C1 segment of cervical spinal cord (tissue), 14 donors: ENCODE data around the gene ELFN1.

Source experiments
- DNase-seq, 14 donors: peaks; one replicate each; lab custom pipeline; 2025; lab: John Stamatoyannopoulos, UW

The ELFN1 gene

GRCh38 chr7:1663857-1664651, 6.0 kb upstream of the ELFN1 start:
- DNase-seq = no peak

DNA sequence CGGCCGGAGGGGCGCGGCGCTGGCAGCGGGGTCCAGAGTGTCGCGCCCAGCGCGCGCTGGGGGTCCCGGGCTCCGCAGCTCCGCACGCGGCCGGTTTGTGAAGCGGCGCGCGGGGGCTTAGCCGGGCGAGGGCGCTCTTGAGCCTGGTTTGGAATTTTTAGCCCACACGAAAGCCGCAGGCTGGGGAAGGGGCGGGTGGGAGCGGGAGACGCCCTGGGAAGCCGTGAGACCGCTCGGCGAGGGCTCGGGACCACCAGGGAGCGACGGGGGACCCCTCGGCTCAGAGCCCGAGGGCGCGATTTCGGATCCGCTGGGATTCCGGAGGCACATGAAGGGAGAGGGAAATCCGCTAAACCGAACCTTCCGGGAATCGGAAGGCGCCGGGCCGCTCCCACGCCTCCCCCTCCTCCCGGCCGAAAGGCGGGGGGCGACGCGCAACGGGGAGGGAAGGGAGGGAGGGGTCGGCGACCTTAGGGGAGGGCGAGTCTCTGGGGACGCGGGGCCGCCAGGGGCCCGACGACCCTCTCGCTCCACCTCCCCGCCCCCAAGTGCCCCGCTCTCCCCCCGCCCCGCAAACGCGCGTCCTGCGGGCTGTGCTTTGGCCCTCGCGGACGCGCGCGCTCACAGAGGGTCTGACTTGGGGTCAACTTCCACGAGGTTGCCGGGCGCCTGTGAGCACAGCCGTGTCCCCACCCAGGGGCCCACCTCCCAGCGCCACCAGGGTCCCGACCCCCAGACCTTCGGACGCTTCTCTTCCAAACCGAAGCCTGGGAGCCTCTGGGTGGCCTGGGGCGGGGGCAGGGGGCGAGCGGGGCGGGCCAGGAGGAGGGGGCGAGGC, 5.1 kb upstream of the ELFN1 start:
- peak in 5 of 14 donors; percentile 7 to 47 (median 30) for DNase-seq

DNA sequence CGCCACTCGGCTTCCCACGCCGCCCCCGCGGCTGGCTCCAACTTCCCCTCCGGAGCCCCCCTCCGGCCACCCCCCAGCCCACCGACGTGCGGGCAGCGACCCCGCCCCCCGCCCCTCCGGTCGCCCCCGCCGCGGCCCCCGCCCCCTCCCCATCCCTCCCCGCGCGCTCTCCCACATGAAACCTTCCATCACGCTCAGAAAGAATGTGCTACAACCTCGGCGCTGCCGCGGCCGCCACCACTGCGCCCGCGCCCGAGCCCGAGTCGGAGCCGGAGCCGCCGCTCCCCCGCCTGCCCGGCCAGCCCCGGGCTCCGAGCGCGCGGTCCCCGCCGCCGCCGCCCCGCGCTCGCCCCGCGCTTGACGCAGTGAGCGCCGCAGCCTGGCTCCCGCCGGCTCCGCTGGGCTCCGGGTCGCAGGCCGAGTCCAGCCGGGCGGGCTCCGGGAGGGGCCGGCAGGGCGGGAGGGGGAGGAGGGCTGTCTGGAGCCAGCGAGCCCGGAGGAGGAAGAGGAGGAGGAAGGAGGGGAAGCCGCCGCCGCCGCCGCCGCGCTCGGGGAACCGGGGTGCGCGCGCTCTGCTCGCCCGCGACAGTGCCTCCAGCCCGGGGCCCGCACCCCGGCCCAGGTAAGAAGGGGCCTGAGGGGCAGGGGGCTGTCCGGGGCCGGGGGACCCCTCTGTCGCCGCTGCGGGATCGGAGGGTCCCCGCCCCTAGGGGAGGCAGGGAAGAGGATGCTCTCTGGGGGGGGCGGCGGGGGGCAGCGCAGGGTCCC, 4.3 kb upstream of the ELFN1 start:
- DNase-seq = no peak

- no peak for DNase-seq
Measured at GRCh38 chr7:1666317-1666822, 3.7 kb upstream of the ELFN1 start.

GRCh38 chr7:1666823-1667565, 3.1 kb upstream of the ELFN1 start:
- no peak for DNase-seq

DNA sequence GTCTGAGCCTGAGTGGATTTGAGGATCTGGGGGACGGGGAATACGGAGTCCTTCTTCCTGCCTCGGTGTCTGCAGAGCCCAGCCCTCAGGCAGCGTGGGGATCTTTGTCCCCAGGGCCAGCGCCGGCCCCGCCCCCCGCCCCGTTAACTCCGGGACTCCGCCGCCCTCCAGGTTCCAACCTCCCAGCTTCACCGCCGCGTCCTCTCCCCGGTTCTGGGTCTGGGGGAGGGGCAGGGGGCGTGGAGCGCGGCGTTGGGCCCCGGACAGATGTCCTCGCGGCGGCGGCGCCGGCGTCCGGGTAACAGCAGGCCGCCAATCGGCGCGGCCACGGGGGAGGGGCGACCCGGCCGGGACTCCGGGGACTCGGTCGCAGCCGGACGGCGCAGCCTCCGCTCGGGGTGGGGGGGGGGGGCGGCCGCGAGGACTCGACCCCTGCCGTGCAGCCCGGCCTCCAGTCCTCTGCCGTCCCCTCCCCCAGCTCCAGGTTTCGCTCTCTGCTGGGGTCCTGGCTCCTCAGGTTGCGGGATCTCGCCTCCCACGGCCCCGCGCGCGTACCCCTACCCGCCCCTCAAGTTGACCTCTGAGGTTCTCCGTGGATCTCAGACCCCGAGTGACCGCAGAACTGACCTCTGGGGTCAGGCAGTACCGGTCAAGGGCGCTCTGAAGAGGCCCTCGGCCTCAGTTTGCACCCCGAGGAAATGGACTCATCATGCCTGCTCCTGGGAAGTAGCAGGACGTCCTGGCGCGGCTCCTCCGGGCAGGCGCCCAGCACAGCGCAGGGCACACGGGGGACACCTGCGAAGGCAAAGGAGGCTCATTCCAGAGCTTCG, 2.3 kb upstream of the ELFN1 start:
- DNase-seq = no peak

- DNase-seq = no peak
Measured at GRCh38 chr7:1668396-1669063, 1.5 kb upstream of the ELFN1 start.

DNA sequence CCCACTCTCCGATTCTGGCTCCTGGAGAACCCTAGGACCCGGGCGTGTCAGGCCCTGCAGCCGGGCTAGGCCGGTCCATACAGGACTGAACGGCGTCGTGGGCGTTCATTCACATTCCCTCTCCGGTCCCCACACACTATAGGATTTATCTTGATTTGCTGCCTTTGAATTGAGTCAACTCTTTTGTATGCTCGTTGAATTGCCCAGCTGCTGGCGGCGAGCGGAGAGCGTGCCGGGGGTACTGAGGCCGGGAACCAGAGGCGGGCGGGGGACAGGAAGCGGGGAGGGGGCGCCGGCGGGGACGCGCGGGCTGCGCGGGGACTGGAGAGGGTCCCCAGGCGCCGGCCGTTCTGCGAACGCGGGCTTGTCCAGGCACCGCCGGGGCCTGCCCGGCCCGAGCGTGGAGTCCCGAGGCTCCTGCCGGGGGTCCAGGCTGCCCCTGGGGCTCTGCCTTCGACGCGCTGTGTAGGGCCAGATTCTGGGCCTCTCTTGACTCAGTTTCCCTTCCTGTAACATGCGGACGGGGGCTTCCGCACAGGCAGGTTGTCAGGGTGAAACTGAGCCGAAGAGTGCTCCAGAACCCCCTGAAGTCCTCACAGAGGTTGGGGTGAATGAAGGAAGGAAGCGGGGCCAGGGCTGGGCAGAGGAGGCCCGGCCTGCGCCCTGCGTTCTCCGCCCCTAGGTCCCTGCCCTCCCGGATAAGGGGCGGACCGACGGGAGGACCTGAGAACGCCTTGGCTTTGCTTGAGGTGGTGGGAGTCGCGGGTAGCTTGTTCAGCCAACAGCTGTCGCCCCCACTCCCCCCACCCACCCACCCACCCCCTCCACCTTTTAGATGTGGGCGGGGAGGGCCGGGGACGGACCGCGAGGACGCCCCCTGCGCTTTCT, 769 bp upstream of the ELFN1 start:
- DNase-seq = no peak

DNA sequence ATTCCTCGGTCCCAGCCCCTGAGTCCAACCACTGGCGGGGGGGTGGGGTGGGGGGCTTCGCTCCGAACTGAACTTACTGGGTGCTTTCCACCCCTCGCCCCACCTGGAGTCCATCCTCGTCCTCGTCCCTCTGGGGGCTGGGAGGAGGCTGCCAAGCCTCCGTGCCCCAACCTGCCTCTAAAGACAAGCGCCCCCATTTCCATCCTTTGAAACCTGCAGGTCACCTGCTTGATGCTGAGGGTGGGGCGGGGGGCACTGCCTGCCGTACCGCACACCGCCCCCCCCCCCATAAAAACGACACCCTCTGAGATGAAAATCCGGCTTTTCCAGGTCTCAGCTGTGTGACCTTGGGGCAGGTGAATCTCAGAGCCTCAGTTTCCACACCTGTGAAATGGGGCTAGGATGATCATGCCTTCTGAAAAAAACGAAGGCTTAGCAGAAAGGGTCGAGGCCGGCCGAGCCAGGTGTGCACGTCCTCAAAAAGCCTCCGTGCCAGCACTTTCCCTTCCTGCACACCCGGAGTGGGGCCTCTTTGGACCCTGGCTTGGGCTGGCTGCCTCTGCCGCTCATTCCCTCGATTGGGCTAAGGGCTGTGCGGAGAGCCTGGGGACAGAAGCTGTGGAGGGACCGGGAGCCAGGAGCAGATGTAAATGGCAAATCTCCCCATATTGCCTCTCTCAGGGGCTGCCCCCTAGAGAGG, 967 bp downstream of the ELFN1 start:
- DNase-seq = no peak

DNA sequence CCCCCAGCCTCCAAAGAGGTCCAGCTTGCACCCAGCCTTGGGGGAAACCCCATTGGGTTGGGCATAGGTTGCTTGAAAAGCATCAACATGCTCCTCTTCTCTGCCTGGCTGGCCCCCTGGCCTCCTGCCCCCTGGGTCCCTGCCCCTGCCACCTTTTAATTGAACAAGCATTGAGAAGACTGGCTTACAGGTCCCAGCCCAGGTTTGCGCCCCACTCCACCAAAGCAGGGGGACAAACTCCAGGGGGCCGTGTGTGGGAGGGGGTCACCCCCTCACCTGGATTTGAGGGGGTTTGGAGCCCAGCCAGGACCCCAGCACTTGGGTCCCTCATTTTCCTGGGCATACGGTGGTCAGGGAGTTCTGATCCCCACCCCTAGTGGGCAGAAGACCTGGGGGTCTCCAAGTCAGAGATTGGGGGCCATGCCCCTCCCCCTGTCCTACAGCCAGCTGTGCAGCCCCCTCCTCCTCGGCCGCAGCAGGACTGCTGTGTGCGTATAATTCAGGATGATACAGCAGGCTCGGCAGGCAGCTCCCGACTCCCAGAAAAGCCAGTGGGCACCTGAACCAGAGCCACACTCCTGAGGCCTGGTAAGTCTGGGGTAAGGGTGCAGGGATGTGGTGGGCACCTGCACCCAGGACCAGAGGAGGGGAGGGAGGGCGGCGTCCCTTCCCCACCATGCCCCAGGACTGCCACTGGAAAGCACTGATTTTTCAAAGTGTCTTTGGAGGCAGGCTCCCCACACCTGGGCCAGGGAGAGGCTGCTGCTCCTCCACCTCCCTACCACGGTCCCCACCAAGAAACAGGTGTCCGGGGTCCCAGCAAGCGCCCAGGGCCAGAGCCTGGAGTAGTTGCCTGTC, 1.7 kb downstream of the ELFN1 start:
- DNase-seq = no peak

DNA sequence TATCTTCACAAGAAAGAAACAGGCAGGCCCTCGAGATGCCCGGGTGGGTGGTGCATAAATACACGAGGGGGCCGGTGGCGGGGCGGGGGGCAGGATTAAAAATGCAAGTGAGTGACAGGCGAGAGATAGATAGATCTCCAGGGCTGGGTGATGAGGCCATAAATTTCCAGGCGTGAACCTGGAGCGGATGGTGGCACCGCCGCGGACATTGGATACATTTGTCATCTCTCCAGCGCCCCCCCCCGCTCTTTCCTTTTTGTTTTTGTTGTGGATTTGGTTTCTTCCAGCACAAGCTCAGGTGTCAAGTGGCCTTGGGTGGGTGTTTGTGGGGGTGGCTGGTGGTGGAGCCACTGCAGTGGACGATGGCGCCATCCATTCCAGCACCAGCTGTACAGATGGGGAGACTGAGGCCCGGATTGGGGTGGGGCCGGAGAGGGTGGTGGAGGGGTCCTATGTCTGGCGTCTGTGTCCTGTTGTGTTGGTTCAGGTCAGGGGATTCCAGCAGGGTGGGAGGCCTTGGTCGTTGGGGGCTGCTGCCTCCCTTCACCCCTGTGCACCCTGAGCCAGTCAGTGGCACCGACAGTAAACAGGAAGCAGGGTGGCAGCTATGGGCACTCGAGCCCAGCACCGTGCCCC, 2.9 kb downstream of the ELFN1 start:
- no peak for DNase-seq

GRCh38 chr7:1673581-1674118, 3.6 kb downstream of the ELFN1 start:
- no peak for DNase-seq

GRCh38 chr7:1674161-1675035, 4.3 kb downstream of the ELFN1 start:
- DNase-seq = no peak

GRCh38 chr7:1675036-1675671, 5.1 kb downstream of the ELFN1 start:
- DNase-seq = no peak
